ENCODE results near the gene CACNA2D1. TPM values are rescaled to one million over a fixed set of nuclear protein-coding genes. Genes with fewer than 3 reads are reported as not detected.

Gene CACNA2D1
- polyA plus RNA-seq, 1 donor: 11.4 TPM

DNA sequence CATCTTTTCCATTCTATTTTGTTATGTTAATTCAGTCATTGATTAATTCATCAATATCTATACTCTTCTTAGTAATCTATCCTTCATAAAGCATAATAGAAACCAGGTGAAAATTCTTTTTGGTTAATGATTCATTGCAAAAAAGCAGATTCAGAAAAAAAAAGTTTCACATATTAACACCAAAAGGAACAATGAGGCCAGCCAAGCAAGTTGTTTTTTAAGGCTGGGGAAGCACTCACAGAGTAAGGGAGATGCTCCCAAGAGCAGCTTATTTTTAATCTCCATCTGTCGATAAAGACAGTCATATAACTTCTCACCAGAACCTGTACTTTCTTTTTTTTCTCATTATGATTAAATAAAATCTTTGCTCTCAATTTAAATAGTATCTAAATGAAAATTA, 95.8 kb downstream of the CACNA2D1 start:
- WGBS (ENCODE audit: insufficient coverage, low lambda C conversion rate): 92% methylated on average over 1 of the region's 1 CpG
- Histone ChIP-seq H3K4me3 (ENCODE audit: low read length) (no peak overlapping the region), H3K27me3 (ENCODE audit: control insufficient read depth, insufficient read depth, low read length) (no peaks in the 10 kb centered on the region), H3K36me3 (ENCODE audit: control insufficient read depth, insufficient read depth, low read length) (no peaks in the 10 kb centered on the region), H3K27ac (ENCODE audit: low read length) (no peak overlapping the region), H3K4me1 (ENCODE audit: control insufficient read depth, insufficient read depth, low read length) (no peaks in the 10 kb centered on the region), H3K9me3 (ENCODE audit: control insufficient read depth, low read depth, low read length) (no peaks in the 10 kb centered on the region)
- DNase-seq: no peak

DNA sequence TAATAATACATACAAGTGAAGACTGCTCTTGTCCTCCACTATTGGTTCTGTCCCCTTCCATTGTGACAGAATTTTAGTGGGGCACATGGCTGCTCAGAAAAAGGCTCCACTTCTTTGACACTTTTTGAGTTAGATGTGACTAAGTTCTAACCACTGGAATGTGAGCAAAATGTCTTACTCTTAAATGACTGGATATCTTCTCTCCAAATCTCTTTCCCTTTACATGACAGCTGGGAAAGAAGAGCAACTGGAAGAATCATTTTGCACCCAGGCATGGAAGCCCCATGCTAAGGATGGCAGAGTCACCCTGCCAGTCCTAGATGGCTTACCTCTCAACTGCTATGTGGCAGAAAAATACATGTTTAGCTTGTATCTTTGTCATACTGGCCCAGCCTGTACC, 97.7 kb downstream of the CACNA2D1 start:
- no peak for DNase-seq

DNA sequence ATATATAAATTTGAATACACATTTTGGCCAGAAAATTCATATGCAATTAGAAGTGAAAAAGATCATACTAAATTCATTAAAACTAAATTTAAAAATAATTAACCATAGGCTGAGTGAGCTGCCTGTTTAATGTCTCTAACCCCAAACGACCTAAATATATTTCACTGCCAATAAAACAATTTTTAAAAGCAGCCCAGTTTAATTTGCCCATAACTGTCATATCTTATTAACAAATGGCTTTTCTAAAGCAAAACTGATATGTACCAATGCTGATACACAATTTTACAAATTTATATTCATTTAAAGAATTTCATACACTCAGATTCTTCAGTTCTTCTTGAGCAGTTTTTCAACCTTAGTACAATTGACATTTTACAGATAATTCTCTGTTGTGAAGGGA, 99.9 kb downstream of the CACNA2D1 start:
- H3K27me3 ChIP-seq (ENCODE audit: control insufficient read depth, insufficient read depth, low read length): no peaks in the 10 kb centered on the region
- WGBS (ENCODE audit: insufficient coverage, low lambda C conversion rate): no CpG with 5 or more reads among the region's 1 CpG
- no peaks in the 10 kb centered on the region for H3K36me3 ChIP-seq (ENCODE audit: control insufficient read depth, insufficient read depth, low read length)
- H3K4me3 ChIP-seq (ENCODE audit: low read length): no peak overlapping the region
- no peaks in the 10 kb centered on the region for H3K9me3 ChIP-seq (ENCODE audit: control insufficient read depth, low read depth, low read length)
- no peaks in the 10 kb centered on the region for H3K4me1 ChIP-seq (ENCODE audit: control insufficient read depth, insufficient read depth, low read length)
- no peak for DNase-seq
- no peak overlapping the region for H3K27ac ChIP-seq (ENCODE audit: low read length)

More for the DNA sequence above, 97.7 kb downstream of the CACNA2D1 start:
- no peak overlapping the region for H3K4me3 ChIP-seq (ENCODE audit: low read length)
- H3K27ac ChIP-seq (ENCODE audit: low read length): no peak overlapping the region
- no peaks in the 10 kb centered on the region for H3K9me3 ChIP-seq (ENCODE audit: control insufficient read depth, low read depth, low read length)
- no peaks in the 10 kb centered on the region for H3K27me3 ChIP-seq (ENCODE audit: control insufficient read depth, insufficient read depth, low read length)
- H3K36me3 ChIP-seq (ENCODE audit: control insufficient read depth, insufficient read depth, low read length): no peaks in the 10 kb centered on the region
- H3K4me1 ChIP-seq (ENCODE audit: control insufficient read depth, insufficient read depth, low read length): no peaks in the 10 kb centered on the region

DNA sequence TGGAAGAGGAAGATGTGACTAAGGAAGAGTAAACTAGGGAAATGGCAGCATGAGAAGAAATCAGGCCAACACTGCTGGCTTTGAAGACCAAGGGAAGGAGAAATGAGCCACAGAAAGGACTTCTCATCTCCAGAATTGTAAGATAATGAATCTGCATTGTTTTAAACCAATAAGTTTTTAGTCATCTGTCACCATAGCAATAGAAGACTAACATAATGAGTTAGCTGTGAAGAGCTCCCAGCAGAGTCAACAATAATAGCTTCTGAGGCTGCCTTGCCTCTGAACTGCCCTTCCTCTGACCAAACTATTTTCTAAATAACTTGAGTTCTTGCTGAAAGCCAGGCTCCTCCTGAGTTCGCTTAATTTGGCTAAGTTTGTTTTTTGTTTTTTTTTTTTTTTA, 103.6 kb downstream of the CACNA2D1 start:
- Histone ChIP-seq H3K9me3 (ENCODE audit: control insufficient read depth, low read depth, low read length) (no peaks in the 10 kb centered on the region), H3K4me1 (ENCODE audit: control insufficient read depth, insufficient read depth, low read length) (no peaks in the 10 kb centered on the region), H3K27ac (ENCODE audit: low read length) (no peak overlapping the region), H3K27me3 (ENCODE audit: control insufficient read depth, insufficient read depth, low read length) (no peaks in the 10 kb centered on the region), H3K36me3 (ENCODE audit: control insufficient read depth, insufficient read depth, low read length) (no peaks in the 10 kb centered on the region), H3K4me3 (ENCODE audit: low read length) (no peak overlapping the region)
- WGBS (ENCODE audit: insufficient coverage, low lambda C conversion rate): 83% methylated on average over 1 of the region's 1 CpG
- no peak for DNase-seq

DNA sequence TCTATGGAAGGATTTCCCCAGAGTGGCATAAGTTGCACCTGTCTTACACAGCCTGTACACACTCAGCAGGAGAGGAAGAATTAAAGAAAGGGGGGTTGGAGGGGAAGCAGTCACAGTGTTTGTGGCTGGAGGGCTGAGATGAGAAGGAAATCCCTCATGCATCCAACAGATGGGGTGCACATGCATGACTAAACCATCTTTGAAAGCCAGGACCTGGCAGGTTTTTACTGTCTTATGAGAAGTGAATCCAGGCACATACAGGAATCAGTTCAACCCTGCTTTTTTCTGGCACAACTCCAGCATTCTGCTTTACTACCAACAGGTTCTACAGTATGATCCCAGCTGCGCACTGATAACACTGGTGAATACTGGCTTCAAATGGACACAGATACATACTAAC, 107.7 kb downstream of the CACNA2D1 start:
- Histone ChIP-seq H3K4me1 (ENCODE audit: control insufficient read depth, insufficient read depth, low read length) (no peaks in the 10 kb centered on the region), H3K27ac (ENCODE audit: low read length) (no peak overlapping the region), H3K9me3 (ENCODE audit: control insufficient read depth, low read depth, low read length) (no peaks in the 10 kb centered on the region), H3K27me3 (ENCODE audit: control insufficient read depth, insufficient read depth, low read length) (no peaks in the 10 kb centered on the region), H3K4me3 (ENCODE audit: low read length) (no peak overlapping the region), H3K36me3 (ENCODE audit: control insufficient read depth, insufficient read depth, low read length) (no peaks in the 10 kb centered on the region)
- peak; percentile 1 to 10 for DNase-seq
- WGBS (ENCODE audit: insufficient coverage, low lambda C conversion rate): no CpG with 5 or more reads among the region's 1 CpG

DNA sequence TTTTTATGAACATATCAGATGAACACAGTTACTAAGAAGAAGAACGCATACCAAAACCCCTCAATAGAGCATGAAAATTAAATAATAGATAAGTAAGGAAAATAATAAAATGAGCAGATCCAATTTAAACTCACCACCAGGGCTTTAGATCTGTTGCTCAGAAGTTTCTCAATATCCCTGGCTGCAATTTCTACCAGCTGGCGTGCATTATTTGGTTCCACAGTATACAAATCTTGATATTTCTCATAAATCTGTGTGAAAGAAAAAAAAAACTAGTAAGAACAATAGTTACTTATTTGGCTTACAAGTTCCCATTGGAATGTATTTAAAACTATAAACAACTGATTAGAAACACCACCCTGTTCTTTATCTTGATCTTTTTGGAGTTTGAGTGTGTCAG, 108.6 kb downstream of the CACNA2D1 start:
- WGBS (ENCODE audit: insufficient coverage, low lambda C conversion rate): no CpG with 5 or more reads among the region's 2 CpGs
- Histone ChIP-seq H3K36me3 (ENCODE audit: control insufficient read depth, insufficient read depth, low read length) (no peaks in the 10 kb centered on the region), H3K4me3 (ENCODE audit: low read length) (no peak overlapping the region), H3K27ac (ENCODE audit: low read length) (no peak overlapping the region), H3K27me3 (ENCODE audit: control insufficient read depth, insufficient read depth, low read length) (no peaks in the 10 kb centered on the region), H3K9me3 (ENCODE audit: control insufficient read depth, low read depth, low read length) (no peaks in the 10 kb centered on the region), H3K4me1 (ENCODE audit: control insufficient read depth, insufficient read depth, low read length) (no peaks in the 10 kb centered on the region)
- no peak for DNase-seq

DNA sequence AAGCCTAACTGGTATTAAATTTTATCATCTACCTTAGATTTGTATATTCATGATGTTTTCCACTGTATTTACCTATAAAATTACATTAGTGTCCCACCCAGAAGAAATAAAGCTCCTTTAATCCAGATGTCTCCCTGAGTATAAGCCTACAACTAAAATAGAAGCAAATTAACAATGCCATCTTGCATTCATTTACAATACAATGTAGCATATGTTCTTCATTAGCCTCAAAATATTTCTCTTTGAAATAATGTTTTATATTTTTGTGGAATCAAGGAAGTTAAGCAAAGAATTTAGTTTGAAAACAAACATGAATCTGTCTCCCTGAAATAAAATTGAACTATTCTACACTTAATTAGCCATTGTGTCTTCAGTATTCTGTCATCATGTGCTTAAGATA, 112.3 kb downstream of the CACNA2D1 start:
- Histone ChIP-seq H3K4me3 (ENCODE audit: low read length) (no peak overlapping the region), H3K9me3 (ENCODE audit: control insufficient read depth, low read depth, low read length) (no peaks in the 10 kb centered on the region), H3K4me1 (ENCODE audit: control insufficient read depth, insufficient read depth, low read length) (no peaks in the 10 kb centered on the region), H3K36me3 (ENCODE audit: control insufficient read depth, insufficient read depth, low read length) (no peaks in the 10 kb centered on the region), H3K27ac (ENCODE audit: low read length) (no peak overlapping the region), H3K27me3 (ENCODE audit: control insufficient read depth, insufficient read depth, low read length) (no peaks in the 10 kb centered on the region)
- DNase-seq: no peak

DNA sequence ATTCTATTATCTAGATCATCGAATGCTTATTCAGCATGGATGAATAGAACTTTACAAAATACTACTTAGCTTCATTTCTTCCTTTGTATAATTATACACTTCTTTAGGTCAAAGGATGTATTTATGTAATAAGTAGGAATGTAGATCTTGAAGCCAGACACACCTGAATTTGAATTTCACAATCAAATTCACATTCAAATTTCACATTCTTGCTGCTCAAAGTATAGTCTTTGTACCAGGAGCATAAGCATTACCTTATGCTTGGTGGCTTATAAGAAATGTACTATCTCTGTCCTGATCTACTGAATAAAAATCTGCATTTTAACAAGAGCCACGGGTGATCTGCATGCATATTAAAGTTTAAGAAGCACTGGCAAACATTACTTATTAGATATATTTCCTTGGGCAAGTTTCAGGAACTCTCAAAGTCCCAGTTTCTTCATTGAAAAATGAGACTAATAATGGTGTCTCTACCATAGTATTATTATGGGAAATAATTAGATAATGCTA, 112.8 kb downstream of the CACNA2D1 start:
- Histone ChIP-seq H3K4me1 (ENCODE audit: control insufficient read depth, insufficient read depth, low read length) (no peaks in the 10 kb centered on the region), H3K27me3 (ENCODE audit: control insufficient read depth, insufficient read depth, low read length) (no peaks in the 10 kb centered on the region), H3K9me3 (ENCODE audit: control insufficient read depth, low read depth, low read length) (no peaks in the 10 kb centered on the region), H3K27ac (ENCODE audit: low read length) (no peak overlapping the region), H3K4me3 (ENCODE audit: low read length) (no peak overlapping the region), H3K36me3 (ENCODE audit: control insufficient read depth, insufficient read depth, low read length) (no peaks in the 10 kb centered on the region)
- no CpG with 5 or more reads among the region's 2 CpGs for WGBS (ENCODE audit: insufficient coverage, low lambda C conversion rate)
- DNase-seq: no peak

DNA sequence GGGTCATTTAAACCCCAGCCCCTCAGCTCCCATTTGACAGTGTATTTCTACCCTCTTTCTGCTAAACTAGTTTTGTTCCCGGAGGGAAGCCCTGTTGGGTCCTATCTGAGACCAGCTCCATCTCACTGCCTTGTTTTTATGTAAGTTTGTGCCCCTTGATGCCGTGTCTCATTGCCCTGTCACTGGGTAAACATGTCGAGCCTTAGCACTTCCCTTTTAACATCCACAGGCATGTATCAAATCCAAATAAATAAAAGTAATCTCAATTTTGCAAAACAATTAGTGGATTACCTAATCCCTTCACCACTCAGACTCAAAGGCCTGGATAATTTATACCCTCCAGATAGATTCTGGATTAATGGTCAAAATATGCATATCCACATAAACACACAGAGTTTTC, 115.7 kb downstream of the CACNA2D1 start:
- Histone ChIP-seq H3K27me3 (ENCODE audit: control insufficient read depth, insufficient read depth, low read length) (no peaks in the 10 kb centered on the region), H3K36me3 (ENCODE audit: control insufficient read depth, insufficient read depth, low read length) (no peaks in the 10 kb centered on the region), H3K4me1 (ENCODE audit: control insufficient read depth, insufficient read depth, low read length) (no peaks in the 10 kb centered on the region), H3K27ac (ENCODE audit: low read length) (no peak overlapping the region), H3K4me3 (ENCODE audit: low read length) (no peak overlapping the region), H3K9me3 (ENCODE audit: control insufficient read depth, low read depth, low read length) (no peaks in the 10 kb centered on the region)
- no peak for DNase-seq
- no CpG with 5 or more reads among the region's 3 CpGs for WGBS (ENCODE audit: insufficient coverage, low lambda C conversion rate)

DNA sequence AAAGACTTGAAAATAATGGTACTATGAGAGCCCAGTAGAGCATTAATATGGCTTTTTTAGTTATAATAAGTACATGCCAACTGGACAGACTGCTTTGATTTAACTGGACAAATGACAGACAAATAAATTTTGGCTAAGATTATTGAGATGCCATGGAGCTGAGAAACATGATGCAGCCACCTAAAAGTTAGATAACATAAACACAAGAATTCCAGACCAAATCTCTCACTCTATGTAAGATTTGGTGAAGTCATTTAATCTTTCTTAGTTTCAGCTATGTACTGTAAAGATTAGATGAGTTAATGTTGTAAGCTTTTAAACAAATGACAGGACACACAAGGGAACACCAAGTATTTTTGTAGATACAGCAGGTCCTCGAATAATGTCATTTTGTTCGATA, 118.2 kb downstream of the CACNA2D1 start:
- H3K4me3 ChIP-seq (ENCODE audit: low read length): no peak overlapping the region
- DNase-seq: no peak

DNA sequence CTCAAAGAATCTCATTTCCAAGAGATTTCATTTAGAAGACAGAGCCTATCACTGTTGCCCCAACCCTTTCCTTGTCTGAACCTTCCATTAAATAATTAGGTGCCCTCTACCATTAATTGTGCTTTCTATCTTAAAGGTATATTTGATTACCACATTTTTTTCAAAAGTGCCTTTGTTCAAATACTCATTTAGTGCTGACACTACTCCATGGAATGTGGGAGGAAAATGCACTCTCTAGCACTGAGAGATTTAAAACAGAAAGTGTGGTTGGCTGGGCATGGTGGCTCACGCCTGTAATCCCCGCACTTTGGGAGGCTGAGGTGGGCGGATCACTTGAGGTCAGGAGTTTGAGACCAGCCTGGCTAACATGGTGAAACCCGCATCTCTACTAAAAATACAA, 119.8 kb downstream of the CACNA2D1 start:
- no peak for DNase-seq
- no peak overlapping the region for H3K27ac ChIP-seq (ENCODE audit: low read length)
- H3K9me3 ChIP-seq (ENCODE audit: control insufficient read depth, low read depth, low read length): no peaks in the 10 kb centered on the region
- H3K36me3 ChIP-seq (ENCODE audit: control insufficient read depth, insufficient read depth, low read length): no peaks in the 10 kb centered on the region
- H3K4me1 ChIP-seq (ENCODE audit: control insufficient read depth, insufficient read depth, low read length): no peaks in the 10 kb centered on the region
- H3K27me3 ChIP-seq (ENCODE audit: control insufficient read depth, insufficient read depth, low read length): no peaks in the 10 kb centered on the region
- H3K4me3 ChIP-seq (ENCODE audit: low read length): no peak overlapping the region
- no CpG with 5 or more reads among the region's 4 CpGs for WGBS (ENCODE audit: insufficient coverage, low lambda C conversion rate)

More for the DNA sequence above, 118.2 kb downstream of the CACNA2D1 start:
- H3K36me3 ChIP-seq (ENCODE audit: control insufficient read depth, insufficient read depth, low read length): no peaks in the 10 kb centered on the region
- no peaks in the 10 kb centered on the region for H3K27me3 ChIP-seq (ENCODE audit: control insufficient read depth, insufficient read depth, low read length)
- H3K4me1 ChIP-seq (ENCODE audit: control insufficient read depth, insufficient read depth, low read length): no peaks in the 10 kb centered on the region
- WGBS (ENCODE audit: insufficient coverage, low lambda C conversion rate): no CpG with 5 or more reads among the region's 2 CpGs
- H3K27ac ChIP-seq (ENCODE audit: low read length): no peak overlapping the region
- no peaks in the 10 kb centered on the region for H3K9me3 ChIP-seq (ENCODE audit: control insufficient read depth, low read depth, low read length)

All from large intestine (tissue), 3 donors.